Stimulated activated CD8-positive, alpha-beta memory T cell treated with anti-CD3 and anti-CD28 coated beads, Interleukin-15, amount 100 ng/mL, for 48 hours (primary cell): ENCODE data around the gene MEIS2.
"Not testable (repeated sequence)": the region's sequence is repeated elsewhere in the genome, so short reads cannot be mapped to it uniquely, and the experiment has no call there.

ENCODE experiments used
- DNase-seq, 2 donors: peaks; one replicate each; pipeline ENCODE4 v3.0.0-alpha.2; 2020; ENCODE audit warnings: low read depth in 2 of 2

MEIS2 gene

GRCh38 chr15:37009288-37009687 lies 91.1 kb downstream of the MEIS2 start:
- DNase-seq: no peak

DNA sequence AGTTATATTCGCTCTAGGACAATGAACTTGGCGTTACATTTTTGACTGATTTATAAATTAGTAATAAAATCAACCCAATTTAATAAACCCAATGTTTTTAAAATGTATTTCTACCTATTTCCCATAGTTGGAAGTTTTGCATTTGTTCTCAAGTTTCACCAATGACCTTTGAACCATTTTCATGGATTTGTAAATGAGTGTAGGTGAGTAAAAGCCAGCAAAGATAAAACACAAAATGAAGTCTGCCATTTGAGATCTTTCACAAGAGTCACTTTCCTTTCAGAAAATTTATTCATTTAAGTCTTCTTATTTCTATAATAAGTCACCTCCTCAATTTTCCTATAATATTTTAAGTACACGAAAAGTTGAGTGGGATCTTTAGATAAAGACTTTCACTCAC lies 92.1 kb downstream of the MEIS2 start:
- DNase-seq: no peak

GRCh38 chr15:37007301-37007700 lies 93.0 kb downstream of the MEIS2 start:
- no peak for DNase-seq

DNA sequence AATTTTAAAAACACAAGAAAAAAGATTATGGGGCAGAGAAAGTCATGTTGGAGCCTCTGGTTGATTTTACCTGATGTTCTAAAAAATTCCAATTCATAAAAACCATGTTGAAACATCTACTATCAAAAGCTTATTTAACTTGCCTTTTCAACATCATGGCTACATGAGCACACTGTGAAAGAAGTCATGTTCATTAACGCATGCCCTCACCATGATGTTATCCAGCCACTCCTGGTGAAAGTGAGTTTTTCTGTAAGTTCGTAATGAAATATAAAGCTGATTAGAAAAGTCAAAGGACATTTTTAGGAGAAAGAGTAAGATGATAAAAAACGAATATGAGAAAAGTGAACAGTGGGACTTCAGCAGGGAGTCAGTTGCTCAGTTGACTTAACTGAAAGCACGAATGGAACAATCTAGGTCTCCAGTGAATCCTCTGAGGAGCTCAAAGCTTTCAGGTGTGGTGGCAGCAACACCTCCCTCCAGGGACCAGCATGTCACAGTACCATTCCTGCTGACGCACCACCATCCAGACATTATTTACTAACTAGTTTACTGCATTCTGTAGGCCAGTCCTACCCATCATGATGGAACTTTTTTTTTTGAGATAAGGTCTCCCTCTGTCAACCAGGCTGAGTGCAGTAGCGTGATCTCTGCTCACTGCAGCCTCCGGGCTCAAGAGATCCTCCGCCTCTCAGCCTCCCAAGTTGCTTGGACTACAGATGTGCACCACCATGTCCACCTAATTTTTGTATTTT lies 95.2 kb downstream of the MEIS2 start:
- no peak for DNase-seq

DNA sequence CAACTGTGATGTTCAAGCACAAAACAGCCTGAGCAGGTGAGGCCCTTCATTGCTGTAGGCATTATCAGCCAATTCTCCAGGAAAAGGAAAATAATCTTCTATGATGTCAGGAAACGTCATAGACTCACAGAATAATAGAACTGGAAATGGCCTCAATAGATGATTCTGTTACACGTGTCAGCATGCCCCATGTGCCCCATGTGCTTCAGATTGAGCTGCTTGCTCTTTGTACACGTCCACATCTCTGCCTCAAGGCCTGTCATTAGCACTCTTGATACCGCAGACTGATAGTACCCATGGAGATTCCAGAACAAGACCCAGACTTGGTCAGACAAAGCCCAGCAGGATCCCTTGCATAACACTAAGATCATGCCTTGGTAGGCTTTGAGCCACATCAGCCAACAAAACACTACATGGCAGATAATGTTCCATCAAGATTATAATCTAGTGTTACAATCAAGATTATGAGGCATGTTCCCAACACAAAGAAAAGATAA lies 95.9 kb downstream of the MEIS2 start:
- DNase-seq: no peak

DNA sequence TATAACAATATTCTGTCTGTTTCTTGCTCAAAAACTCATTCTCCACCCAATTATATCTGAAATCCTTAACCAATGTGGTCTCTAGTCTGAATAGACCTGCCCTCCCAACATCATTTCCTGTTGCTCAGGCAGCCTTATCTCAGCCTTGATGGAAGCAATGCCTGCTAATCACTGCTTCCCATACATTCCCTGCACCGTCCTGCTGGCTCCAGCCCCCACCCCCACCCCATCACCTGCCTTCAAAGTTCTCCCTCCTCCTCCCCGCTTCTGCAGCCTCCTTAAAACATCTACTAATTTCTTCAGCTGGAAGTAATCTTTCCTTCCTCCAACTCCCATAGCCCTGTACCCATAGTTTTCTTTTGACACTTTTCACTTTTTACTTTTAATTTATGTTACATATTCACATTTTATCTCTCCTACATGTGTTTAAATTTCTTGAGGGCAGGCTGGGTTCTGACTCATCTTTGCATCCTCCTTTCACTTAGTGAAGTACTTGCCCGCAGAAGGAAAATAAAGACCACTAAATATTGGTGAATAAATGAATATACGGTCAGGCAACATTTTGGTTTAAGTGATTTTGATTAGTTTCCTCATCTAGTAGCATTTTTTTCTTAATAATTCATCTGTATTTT lies 98.2 kb downstream of the MEIS2 start:
- DNase-seq: no peak

GRCh38 chr15:37001417-37001816 lies 98.9 kb downstream of the MEIS2 start:
- DNase-seq: no peak

DNA sequence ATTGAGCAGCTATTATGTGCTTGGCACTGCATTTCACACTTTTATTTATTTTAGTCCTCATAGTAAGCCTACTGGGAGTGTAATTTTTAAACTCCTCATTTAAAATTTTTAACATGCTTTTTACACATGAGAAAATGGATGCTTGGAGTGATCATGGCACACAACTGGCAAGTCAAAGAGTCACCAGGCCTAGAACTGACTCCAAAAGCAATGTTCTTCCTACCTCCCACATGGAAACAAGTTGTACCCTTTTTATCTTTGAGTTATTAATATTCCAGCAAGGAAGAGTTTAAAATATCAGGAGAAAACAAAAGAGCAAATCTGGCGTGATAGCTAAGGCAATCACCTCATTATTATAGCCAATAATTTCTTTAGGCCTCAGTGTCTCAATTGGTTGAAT lies 100.6 kb downstream of the MEIS2 start:
- no peak for DNase-seq

- no peak for DNase-seq
Measured at GRCh38 chr15:36996538-36997181, 103.7 kb downstream of the MEIS2 start.

DNA sequence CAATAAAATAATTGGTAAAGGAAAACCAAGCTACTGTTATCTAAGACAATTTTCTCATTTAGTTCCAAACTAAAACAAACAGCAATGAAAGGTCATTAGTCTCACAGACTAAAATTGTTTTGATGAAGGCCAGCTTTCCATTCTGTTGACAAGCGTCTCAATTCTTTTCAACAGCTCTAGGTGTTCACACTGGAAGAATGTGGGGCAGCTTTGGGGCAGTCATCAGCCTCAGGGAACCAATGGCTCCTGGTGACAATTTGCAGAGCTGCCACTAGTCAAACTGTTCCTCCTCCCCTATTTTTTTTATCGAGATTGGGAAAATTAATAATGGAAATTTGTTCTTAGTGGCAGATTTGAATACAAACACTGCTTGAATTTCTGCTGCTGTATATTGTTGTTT lies 104.2 kb downstream of the MEIS2 start:
- DNase-seq: no peak

- DNase-seq: no peak
Measured at GRCh38 chr15:36994790-36995189, 105.6 kb downstream of the MEIS2 start.

- DNase-seq: no peak
Measured at GRCh38 chr15:36992454-36992853, 107.9 kb downstream of the MEIS2 start.

DNA sequence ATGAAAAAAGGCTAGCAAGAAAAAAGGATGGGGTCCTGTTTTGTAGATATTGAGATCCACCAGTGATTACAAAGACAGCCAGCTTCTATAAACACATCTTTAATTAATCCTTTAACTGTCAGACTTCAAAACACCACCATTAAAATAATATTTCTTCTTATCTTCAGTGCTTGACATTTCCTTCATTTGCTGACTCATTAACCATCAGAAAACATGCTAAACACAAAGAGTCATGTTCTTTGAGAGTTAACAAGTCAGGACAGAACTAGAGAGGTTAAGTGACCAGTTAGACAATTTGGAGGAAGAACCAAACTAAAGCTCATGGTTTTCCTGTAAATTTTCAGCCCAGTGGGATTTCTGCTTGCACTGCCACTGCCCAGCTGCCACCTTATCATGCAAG lies 111.4 kb downstream of the MEIS2 start:
- no peak for DNase-seq

GRCh38 chr15:36982430-36982829 lies 117.9 kb downstream of the MEIS2 start:
- no peak for DNase-seq

GRCh38 chr15:36980281-36980680 lies 120.1 kb downstream of the MEIS2 start:
- DNase-seq: not testable (repeated sequence)

GRCh38 chr15:36978625-36979024 lies 121.7 kb downstream of the MEIS2 start:
- no peak for DNase-seq

- no peak for DNase-seq
Measured at GRCh38 chr15:36978126-36978525, 122.2 kb downstream of the MEIS2 start.

DNA sequence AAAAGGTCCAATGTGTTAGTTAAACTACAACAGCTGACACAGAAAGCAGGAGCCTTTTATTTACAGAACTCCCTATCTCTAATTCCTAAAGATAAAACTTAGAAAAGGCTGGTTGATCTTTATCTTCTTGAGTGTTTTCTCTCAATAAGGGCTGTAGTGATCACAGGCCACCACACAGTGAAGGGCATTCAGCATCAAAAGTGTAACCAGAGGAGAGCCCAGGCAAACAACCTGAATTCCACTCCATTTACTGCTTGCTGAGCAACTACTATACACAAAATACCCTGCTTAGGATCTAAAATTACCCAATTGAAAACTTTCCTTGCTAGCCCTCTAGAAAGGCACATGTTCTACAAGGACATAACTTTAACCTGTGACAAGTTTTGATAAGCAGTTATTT lies 122.7 kb downstream of the MEIS2 start:
- no peak for DNase-seq

- DNase-seq: no peak
Measured at GRCh38 chr15:36972704-36973103, 127.6 kb downstream of the MEIS2 start.

DNA sequence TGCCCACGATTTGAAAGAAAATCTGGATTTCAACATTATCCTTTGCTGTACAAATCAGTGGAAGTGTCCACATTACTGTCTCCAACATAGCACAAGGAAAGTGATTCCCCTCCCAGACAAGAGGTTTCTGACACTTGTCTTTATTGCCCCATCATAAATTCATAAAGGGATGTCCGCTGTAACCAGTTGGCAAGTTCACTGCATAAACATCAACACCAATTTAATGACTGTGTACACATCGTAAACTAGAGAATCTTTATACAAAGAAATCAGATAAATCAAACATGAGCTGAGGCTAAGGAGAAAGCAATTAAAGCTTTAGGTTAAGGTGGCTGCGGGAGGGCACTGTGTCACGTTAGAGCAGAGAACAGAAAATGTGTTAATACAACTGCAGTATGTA lies 129.8 kb downstream of the MEIS2 start:
- no peak for DNase-seq

DNA sequence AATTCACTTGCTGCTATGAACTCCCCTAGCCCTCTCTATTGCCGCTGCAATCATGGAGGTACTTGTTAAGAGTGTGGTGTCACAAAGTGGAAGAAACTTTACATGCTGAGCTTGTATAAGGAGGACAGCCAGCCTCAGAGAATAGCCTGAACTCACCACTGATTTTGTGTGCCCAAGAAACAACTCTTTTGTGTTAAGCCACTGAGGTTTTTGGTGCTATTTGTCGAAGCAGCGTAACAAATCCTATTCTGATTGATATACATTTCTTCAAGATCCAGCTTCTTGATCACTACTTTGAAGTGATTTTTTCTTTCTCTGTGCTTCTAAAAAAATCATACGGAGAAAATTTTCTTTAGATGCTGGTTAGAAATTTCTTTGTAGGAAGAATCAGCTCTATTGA lies 132.4 kb downstream of the MEIS2 start:
- DNase-seq: no peak

DNA sequence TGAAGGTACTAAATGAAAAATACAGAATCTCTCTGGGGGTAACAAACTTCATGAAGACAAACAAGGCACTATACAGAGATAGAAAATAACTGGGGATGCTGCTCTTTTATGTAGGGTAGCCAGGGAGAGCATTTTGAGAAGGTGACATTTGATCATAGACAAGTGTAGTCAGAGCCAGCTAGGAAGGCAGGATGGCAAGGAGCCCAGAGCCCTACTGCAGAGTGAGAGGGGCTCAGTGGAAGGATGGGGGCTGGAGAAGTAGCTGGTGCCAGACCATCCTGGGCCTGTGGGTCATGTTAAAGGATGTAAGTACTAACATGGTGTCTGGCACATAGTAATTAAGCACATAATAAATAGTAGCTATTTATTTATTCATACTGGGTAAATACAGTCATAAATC lies 133.6 kb downstream of the MEIS2 start:
- DNase-seq: no peak
